Measurements from ENCODE around the gene PBX1.

Gene PBX1

DNA sequence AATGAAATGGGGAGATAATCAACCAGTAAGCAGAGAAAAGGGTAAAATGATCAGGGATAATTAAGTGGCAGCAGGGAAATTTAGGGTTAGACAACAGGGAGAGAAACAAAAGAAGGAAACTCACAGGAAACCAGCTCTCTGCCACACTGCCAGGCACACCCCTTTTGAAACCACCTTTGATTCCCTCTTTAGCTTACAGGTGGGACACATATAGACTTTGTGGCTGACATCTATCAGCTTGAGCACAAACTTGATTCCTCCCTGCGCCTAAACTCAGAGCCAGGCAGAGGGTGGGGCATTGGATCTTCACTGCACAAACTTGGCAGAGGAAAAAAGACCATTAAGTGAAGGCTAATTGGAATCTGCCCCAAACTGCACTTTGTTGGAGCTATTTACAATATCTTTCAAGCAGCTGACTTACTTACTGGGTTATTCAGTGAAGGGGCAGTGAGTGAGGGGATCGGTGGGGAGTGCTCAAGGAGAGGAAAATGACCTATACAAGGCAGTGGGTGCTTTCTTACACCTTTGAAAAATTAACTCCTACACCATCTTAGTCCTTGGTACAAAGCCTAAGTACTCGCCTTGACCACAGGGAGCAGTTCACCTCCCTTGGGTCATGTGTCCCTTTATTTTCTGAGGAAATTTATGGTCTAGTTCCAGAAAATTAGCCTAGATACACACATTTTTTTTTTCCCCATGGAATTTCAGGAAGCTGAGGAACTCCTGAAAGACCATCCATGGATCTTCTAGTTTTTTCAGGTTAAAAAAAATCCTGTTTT lies 60.2 kb downstream of the PBX1 start:
- no peak for FAIRE-seq

DNA sequence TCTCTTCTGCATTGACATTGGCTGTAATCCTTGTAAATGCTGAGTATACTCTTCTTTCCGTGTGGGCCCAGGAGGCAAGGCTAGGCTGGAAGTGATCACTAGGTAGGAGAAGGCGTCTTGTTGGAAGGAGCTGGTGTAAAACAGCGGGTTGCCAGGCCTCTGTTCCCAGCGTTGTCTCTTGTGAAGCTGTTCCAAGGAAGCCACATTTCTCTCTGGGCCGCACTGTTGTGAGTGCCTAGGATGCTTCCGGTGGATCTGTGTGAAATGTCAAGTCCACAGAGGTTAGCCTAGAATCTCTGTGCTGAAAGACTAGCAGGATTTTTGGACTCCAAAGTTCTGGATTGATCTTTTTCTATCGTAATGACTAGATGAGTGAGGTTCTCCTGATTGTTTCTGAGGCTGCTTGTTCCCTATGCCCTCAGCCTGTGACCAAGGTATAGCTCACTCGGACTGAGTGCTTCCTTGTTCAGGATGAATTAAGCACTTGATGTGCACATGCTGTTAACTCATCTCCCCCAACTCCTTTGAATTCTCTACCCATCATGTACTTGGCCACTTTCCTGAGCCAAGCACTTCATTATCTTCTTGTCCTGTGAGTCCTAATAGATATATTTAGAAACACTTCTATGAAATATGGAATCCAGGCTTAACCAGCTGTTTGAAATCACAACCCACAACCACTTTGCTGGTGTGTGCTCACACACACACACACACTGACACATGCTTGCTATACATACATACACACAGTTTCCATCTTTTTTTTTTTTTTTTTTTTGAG lies 63.3 kb downstream of the PBX1 start:
- no peak for FAIRE-seq

- FAIRE-seq: no peak
Observed at GRCh38 chr1:164623805-164624204, 64.8 kb downstream of the PBX1 start.

DNA sequence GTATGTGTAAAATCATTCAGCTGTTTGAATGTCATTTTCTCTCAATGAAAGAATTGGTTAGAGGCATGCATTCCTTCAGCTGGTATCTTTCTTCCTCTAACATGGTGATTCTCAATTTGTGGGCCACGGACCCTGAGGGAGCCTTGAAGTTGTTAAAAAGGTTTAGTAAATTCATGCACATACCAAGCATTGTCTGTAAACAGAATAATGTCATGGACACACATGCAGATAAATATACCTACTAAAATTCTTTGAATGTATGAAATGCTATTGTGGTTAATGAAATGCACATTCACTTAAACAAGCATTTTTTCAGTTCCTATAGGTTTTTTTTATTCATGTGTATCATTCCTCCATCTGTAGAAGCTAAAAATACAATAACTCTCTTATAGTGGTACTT lies 65.4 kb downstream of the PBX1 start:
- FAIRE-seq: peak; percentile 55

DNA sequence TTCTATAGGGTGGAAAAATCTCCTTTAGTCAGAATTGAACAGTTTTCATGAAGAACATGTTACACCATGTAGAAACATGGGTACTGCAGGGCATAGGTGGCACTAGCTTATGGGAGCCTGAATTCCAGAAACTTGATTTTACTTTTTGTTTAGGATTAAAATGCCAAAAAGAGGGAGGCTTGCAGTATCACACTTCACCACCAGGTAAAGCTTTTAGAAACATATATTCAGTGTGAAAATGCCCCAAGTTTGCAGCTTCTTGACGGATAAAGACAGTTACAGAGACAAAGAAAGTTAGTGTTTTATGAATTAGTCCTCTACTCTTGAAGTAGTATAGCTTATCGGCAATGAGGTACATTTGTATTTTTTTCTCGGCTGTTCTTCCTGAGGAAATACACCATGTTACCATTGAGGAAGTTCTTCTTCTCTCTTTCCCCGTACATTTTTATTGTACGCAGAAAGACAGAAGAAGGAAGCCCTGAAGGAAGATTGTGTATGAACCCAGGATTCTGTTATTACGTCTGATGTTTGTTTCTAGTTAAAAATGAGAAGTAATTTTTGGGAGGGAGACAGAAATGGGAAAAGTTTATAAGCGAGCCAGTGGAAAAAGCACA lies 66.1 kb downstream of the PBX1 start:
- FAIRE-seq: no peak

DNA sequence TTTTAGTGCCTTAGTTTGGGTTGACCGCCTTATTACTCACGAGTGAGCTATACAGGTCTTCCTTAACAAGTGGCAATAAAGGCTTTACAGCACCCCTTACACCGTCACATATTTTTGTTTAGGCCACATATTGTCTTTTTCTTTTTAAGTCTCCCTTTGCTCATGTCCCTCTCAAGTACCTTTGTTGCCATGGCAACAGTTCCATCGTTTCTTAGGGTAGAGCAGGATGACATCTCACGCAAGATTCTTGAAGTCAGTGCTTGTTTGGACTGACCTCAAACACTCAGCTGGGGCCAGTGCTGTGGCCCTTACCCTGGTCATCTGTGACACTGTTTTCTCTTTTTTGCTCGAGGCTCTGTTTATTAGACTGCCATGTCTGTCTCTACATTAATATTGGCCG lies 69.8 kb downstream of the PBX1 start:
- no peak for FAIRE-seq

- FAIRE-seq: peak; percentile 71
Observed at GRCh38 chr1:164629971-164630370, 71.0 kb downstream of the PBX1 start.

- peak; percentile 96 for FAIRE-seq
Observed at GRCh38 chr1:164630626-164631396, 71.8 kb downstream of the PBX1 start.

DNA sequence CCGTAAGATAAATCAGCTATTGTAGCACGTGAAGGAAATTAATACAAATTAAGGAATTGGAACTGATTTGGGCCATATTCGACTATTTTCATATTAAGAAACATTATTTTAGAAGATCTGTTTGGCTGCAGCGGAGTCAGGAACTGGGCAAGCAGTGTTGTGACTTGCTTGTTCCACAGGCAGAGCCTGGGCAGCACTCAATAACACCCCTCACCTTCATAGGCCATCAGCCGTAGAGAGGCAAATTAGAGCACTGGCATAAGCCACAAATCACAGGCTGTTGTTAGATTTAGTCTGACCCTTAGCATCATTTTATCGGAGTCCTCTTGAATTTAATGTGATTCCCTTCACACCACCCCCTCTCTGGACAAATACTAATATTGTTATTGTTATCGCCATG lies 72.8 kb downstream of the PBX1 start:
- no peak for FAIRE-seq

- no peak for FAIRE-seq
Observed at GRCh38 chr1:164633997-164634396, 75.0 kb downstream of the PBX1 start.

DNA sequence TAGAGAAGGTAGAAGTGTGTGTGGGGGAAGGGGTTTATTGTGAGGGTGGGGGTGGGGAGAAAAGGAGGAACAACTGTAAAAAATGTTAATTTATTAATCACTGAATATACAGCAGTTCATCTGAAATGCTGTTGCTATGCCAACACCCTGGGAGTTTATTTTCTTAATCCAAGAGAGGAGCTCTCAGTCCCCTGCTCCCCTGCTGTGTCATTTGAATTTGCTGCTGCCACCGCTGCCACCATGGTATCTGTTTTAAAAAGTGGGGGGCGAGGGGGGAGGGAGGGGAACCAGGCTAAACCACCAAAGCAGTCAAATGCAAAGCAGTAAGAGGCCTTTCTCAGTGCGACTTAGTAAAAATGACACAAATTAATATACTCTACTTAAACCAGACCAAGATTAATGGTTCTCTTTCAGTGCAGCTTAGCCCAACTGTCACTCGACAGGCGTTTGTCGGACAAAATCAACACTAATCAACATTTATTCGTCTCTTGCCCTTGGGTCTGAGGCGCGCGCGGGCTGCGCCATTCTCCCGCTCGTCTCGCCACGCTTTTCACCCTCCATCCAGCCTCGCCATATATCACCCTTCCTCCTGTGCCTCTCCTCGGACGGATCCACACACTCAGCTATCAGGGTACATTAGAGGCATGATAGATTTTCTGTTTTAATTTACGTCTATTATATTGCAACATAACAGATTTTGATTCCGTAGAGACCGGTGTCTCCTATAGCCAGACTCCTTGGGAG lies 76.2 kb downstream of the PBX1 start:
- FAIRE-seq: no peak

- peak; percentile 17 for FAIRE-seq
Observed at GRCh38 chr1:164635803-164636731, 77.1 kb downstream of the PBX1 start.

DNA sequence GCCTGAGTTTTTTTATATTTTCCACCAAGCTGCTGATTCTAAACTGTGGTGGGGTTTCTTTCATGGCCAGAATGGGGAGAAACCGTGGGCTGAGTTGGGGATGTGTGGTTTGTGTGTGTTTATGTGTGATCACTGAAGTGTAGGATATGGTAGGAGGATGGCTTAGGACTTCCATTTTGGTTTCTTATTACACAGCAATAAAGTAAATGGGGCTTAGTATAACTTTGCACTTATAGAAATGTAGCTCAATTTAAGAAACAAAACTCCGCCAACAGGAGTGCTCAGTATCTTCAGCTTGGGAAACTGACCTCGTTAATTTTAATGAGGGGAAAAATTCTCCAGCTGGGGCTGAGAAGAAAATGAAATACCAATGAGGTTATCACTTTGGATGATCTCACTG lies 77.8 kb downstream of the PBX1 start:
- FAIRE-seq: no peak

DNA sequence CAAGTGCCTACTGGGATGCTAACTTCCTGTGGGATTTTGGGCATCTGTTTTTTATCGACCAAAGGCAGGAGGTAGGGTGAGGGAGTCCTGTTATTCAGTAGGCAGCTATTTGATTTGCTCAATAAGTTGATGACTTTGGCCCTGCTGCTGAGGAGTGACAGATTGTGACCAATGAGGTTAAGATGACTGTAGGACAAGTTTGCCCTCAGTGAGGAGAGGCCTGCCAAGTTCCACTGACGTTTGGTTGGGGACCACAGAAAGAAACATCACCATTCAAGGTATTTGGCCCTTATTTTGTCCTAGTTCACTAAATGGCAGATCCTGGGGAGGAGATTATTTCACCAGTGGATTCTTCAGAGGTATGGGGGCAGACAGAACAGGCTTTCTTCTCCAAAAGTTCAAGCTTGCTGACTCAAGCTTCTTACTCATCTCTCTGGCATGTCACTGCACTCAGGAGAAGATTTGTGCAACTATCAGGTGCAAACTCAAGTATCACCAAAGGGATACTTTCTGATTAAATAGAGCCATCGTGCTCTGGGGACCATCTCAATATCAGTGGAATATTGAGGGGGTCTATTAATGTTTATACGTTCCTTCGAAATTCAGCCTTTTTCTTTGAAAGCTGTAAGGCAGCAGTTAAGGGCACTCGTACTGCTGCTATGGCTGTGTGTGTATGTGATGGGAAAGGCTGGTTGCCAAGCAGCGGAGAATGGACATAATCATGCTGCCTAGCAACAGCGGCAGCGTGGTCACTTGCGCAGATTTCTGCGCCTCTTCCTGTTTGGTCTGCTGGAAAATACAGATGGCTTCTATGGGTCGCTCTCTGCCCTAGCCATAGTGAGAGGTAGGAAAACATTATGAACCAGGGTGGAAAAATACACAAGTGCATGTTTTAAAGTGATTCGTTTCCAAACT lies 78.7 kb downstream of the PBX1 start:
- peak; percentile 99 for FAIRE-seq

DNA sequence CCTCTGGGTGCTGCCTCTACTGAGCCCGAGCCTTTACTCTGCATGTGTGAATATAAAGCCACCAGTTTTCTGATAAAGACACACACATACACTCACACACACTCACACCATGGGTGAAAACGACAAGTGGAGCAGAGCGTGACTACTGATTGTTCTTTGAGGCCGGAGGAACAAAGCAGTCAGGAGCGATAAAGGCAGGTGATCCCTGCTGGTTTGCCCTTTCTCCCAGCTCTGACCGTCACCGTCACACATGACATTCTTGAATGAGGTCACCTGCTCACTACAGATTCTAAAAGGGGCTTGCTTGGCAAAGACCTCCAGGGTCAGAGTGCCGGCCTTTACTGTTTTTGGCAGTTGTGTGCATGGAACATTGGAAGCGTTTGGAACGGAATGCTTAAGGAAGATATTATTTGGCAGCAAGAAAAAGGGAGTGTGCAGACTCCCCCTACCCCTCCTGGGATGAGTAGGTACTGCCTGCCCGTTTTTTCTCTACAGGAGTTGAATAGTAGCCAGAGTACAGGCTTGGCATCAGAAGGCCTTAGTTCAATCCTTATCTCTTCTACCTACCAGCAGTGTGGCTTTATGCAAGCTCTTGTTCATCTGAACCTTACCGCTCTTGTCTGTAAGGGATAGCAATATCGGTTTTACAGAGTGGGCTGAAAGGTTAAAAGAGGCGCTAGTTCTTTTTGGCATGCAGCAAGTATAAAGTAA lies 79.7 kb downstream of the PBX1 start:
- no peak for FAIRE-seq

- no peak for FAIRE-seq
Observed at GRCh38 chr1:164640686-164641352, 81.8 kb downstream of the PBX1 start.

GRCh38 chr1:164641353-164641730 lies 82.4 kb downstream of the PBX1 start:
- no peak for FAIRE-seq

DNA sequence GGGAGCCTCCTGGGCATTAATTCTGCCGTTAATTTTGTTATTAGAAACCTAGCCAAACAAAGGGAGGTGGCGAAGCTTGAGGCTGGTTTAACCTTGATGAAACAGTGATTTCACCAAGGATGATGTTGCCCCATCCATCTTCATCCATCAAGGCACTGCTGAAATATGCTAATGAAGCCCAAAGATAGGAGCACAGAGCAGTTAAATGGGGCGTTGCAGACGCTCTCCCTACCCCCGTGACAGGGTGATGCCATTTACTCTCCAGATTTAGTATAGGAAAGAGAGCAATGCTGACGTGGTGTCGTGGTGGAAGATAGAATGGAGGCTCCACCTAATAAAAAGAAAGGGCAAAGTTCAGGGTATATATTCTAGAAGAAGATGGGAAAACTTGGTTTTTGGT lies 84.0 kb downstream of the PBX1 start:
- no peak for FAIRE-seq

- peak; percentile 17 for FAIRE-seq
Observed at GRCh38 chr1:164644268-164644667, 85.3 kb downstream of the PBX1 start.
